ENCODE results near the gene ISOC1.

Gene ISOC1

GRCh38 chr5:129137637-129138036 lies 43.1 kb downstream of the ISOC1 start:
- DNase-seq, result no peak

- no peak for DNase-seq
These were observed 46.5 kb downstream of the ISOC1 start for GRCh38 chr5:129141078-129141477.

GRCh38 chr5:129141696-129142095 lies 47.1 kb downstream of the ISOC1 start:
- no peak for DNase-seq

GRCh38 chr5:129155876-129156275 lies 61.3 kb downstream of the ISOC1 start:
- DNase-seq, result no peak

- DNase-seq, result no peak
These were observed 67.3 kb downstream of the ISOC1 start for GRCh38 chr5:129161830-129162229.
